HepG2 (cell line): ENCODE data around the gene TOR1AIP1. TPM values are rescaled to one million over a fixed set of nuclear protein-coding genes. Genes with fewer than 3 reads are reported as not detected.

ENCODE experiments used
- HNF4A ChIP-seq: sonication (generic); formaldehyde crosslinking; IDR thresholded peaks from 2 replicates; pipeline ENCODE4 v1.4.0; 2020; ENCODE audit warnings: missing genetic modification reagents
- KDM5B ChIP-seq: sonication (generic); formaldehyde crosslinking; IDR thresholded peaks from 2 replicates; pipeline ENCODE4 v1.4.0; 2020; ENCODE audit warnings: missing genetic modification reagents, mild to moderate bottlenecking, borderline replicate concordance
- MXD4 ChIP-seq: IDR thresholded peaks from 2 replicates; pipeline ENCODE4 v1.6.1; 2016; ENCODE audit warnings: mild to moderate bottlenecking, missing biosample characterization, missing genetic modification reagents
- MXI1 ChIP-seq: IDR thresholded peaks from 3 replicates; pipeline ENCODE4 v1.6.1; 2012; ENCODE audit warnings: low read depth, low read length, inconsistent platforms, borderline replicate concordance
- NFE2L1 ChIP-seq: sonication (generic); formaldehyde crosslinking; IDR thresholded peaks from 2 replicates; pipeline ENCODE4 v1.4.0; 2020; ENCODE audit warnings: missing genetic modification reagents, mild to moderate bottlenecking, borderline replicate concordance
- RORA ChIP-seq: sonication (generic); formaldehyde crosslinking; IDR thresholded peaks from 2 replicates; pipeline ENCODE4 v1.5.0; 2020; ENCODE audit warnings: mild to moderate bottlenecking, missing genetic modification reagents, moderate library complexity
- THAP7 ChIP-seq: sonication (generic); formaldehyde crosslinking; IDR thresholded peaks from 2 replicates; pipeline ENCODE4 v1.8.1; 2023; ENCODE audit warnings: mild to moderate bottlenecking, missing genetic modification reagents
- ZNF382 ChIP-seq: sonication (generic); formaldehyde crosslinking; IDR thresholded peaks from 2 replicates; pipeline ENCODE4 v1.5.0; 2020; ENCODE audit warnings: missing genetic modification reagents, mild to moderate bottlenecking, borderline replicate concordance
- ZNF720 ChIP-seq: sonication (generic); formaldehyde crosslinking; IDR thresholded peaks from 2 replicates; pipeline ENCODE4 v1.4.0; 2020; ENCODE audit warnings: missing genetic modification reagents
- ZNF737 ChIP-seq: sonication (generic); formaldehyde crosslinking; IDR thresholded peaks from 2 replicates; pipeline ENCODE4 v1.5.0; 2020; ENCODE audit warnings: missing genetic modification reagents, mild to moderate bottlenecking, borderline replicate concordance
- ZNF747 ChIP-seq: sonication (generic); formaldehyde crosslinking; IDR thresholded peaks from 2 replicates; pipeline ENCODE4 v1.8.1; 2023; ENCODE audit warnings: missing genetic modification reagents, mild to moderate bottlenecking, borderline replicate concordance
- ZNF788 ChIP-seq: sonication (generic); formaldehyde crosslinking; IDR thresholded peaks from 2 replicates; pipeline ENCODE4 v1.5.0; 2020; ENCODE audit warnings: mild to moderate bottlenecking, missing genetic modification reagents, borderline replicate concordance
- polyA plus RNA-seq, 8 experiments: library from polyadenylated mRNA; depleted of rRNA in 3 of 8; stranded (reverse) in 7 of 8; unstranded in 1 of 8; fragments of >200 nt; fragmentation: Illumina TruSeq in 4 of 8; extraction: Trizol in 4 of 8; gene quantifications; 2 replicates each; pipeline versions ENCODE4 v1.2.1 to v1.2.3, GENCODE V29; 2011 to 2016; ENCODE audit warnings: low read depth in 4 of 8, missing spikeins in 1 of 8, mixed read lengths in 1 of 8; ENCODE audit not compliant: insufficient read depth in 1 of 8
- total RNA-seq, 5 experiments: library from RNA; depleted of rRNA; stranded (reverse); fragments of >200 nt; fragmentation: Illumina TruSeq; extraction: Trizol; gene quantifications; 2 replicates each; pipeline ENCODE4 v1.2.3, GENCODE V29; 2016; ENCODE audit warnings: low read depth in 1 of 5
- TF ChIP-seq, protein P1 (sequence below): sonication (generic); formaldehyde crosslinking; IDR thresholded peaks from 2 replicates; pipeline ENCODE4 v1.4.0; 2020; ENCODE audit warnings: missing genetic modification reagents

TOR1AIP1 gene
- total and polyA plus RNA-seq, 2 of the 13 experiments (the other 11 are each of a cell fraction or from before 2014, with no cell fraction given) = 15.6 to 29.0 TPM

DNA sequence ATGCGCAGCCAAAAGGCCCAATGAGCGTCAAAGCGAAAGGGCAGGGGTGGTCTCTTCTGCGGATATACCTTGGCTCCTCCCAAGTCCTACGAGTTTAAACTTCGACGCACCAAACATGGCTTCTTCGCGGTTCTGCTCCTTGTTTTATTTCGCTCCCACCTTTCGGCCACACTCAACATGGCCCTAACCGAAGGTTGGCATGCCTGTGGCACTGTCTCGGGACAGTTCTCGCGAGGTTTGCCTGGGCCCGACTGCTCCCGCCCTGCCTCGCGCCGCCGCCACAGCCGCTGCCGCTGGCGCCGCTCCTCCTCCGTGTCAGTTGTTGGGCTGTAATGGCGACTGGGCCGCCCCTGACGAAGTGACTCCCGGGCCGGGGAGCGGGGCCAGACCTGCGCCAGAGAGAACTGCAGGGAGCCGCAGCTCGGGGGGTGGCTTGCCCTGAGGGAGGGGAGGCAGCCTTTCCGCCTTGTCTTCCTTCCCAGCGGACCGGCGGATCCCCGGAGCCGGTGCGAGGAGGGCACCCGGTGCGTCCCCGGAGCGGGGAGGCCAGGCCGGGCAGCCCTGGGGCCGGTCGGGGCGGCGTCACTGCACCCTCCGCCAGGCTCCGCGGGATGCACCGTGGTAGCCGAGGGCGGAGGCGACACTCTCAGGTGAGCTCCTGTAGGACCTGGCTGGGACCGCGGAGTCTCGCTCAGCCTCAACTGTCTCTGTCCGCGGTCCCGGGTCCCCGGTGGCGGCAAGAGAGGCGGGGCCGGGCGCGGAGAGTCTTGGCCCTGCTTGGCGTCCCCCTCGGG lies 72.6 kb downstream of the TOR1AIP1 start, which contains the start of gene CEP350 (continued):
- TF ChIP-seq THAP7 (CRISPR knock-in tag) = peak; percentile 100
- peak; percentile 75; the same call in 1 of the 3 replicates for TF ChIP-seq MXI1
- TF ChIP-seq ZNF382 (CRISPR knock-in tag) = no peak
- no peak for TF ChIP-seq ZNF737 (CRISPR knock-in tag)
- no peak for TF ChIP-seq ZNF720 (CRISPR knock-in tag)
- TF ChIP-seq ZNF747 (CRISPR knock-in tag) = peak; percentile 60; the same call in 1 of the 2 replicates
- 0 out of 2 replicates have a peak, but pooled peaks have one; percentile 25 for TF ChIP-seq HNF4A (CRISPR knock-in tag)
- TF ChIP-seq KDM5B = peak; percentile 92; the same call in 1 of the 2 replicates
- TF ChIP-seq RORA (CRISPR knock-in tag) = no peak
- TF ChIP-seq NFE2L1 (CRISPR knock-in tag) = 0 out of 2 replicates have a peak, but pooled peaks have one; percentile 34
- TF ChIP-seq MXD4 (CRISPR knock-in tag) = peak; percentile 45
- TF ChIP-seq, protein P1, sequence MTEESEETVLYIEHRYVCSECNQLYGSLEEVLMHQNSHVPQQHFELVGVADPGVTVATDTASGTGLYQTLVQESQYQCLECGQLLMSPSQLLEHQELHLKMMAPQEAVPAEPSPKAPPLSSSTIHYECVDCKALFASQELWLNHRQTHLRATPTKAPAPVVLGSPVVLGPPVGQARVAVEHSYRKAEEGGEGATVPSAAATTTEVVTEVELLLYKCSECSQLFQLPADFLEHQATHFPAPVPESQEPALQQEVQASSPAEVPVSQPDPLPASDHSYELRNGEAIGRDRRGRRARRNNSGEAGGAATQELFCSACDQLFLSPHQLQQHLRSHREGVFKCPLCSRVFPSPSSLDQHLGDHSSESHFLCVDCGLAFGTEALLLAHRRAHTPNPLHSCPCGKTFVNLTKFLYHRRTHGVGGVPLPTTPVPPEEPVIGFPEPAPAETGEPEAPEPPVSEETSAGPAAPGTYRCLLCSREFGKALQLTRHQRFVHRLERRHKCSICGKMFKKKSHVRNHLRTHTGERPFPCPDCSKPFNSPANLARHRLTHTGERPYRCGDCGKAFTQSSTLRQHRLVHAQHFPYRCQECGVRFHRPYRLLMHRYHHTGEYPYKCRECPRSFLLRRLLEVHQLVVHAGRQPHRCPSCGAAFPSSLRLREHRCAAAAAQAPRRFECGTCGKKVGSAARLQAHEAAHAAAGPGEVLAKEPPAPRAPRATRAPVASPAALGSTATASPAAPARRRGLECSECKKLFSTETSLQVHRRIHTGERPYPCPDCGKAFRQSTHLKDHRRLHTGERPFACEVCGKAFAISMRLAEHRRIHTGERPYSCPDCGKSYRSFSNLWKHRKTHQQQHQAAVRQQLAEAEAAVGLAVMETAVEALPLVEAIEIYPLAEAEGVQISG (CRISPR knock-in tag) = peak; percentile 93
- peak; percentile 90; the same call in 1 of the 2 replicates for TF ChIP-seq ZNF788
